GM19099 (cell line): Measurements from ENCODE around the gene IL16.

Experiments
- POLR2A ChIP-seq: IDR thresholded peaks from 3 replicates; pipeline ENCODE4 v1.6.1; 2011; ENCODE audit warnings: low read depth; ENCODE audit not compliant: insufficient read length; ENCODE audit errors: extremely low read depth

Gene IL16

DNA sequence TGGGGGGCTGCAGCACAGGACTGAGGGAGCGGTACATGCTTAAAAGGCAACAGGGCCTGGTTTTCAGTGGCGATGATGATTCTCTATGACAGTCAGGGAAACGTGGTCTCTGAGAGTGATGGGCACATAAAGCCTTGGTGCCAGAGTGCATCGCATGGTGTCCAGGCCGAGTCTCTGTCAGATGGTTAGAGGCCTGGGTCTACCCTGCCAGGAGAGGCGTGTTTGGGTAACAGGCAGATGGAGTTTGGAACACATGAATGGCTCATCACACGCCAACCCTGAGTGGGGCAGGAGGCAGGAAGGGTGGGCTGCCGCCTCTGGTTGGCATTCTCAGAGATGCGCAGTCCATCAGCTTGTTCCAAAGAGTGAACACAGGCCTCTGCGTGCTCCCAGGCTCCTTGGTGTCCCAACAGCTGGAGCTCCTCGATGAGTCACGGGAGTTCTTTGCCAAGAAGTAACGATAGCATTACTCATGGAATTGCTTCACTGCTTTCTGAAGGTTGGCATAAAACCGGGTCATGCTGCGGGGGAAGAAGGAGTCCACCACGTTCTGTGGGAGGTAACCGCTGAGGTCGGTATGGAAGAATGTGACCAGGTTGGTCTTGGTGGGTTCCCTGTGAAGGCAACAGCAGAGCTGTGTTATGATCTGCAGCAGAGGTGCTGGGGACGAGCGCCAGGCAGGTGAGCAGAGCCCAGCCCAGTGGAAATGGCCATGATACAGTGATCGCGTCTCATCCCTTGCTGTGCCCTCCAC lies 116.3 kb downstream of the IL16 start:
- TF ChIP-seq POLR2A, result no peak

GRCh38 chr15:81313686-81314085 lies 117.0 kb downstream of the IL16 start:
- TF ChIP-seq POLR2A, result no peak

DNA sequence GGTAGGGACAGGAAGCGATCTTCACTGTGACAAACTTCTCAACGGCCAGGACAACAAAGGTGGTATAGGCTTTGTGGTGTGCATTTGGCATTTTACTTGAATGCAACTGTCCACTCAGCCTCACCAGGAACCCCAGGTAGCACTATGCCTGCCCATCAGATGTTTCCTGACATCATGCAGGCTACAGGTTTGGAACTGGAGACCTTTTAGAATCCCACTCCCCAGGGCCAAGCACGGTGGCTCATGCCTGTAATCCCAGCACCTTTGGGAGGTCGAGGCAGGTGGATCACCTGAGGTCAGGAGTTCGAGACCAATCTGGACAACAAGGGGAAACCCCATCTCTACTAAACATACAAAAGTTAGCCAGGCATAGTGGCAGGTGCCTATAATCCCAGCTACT lies 117.7 kb downstream of the IL16 start:
- TF ChIP-seq POLR2A, result no peak

DNA sequence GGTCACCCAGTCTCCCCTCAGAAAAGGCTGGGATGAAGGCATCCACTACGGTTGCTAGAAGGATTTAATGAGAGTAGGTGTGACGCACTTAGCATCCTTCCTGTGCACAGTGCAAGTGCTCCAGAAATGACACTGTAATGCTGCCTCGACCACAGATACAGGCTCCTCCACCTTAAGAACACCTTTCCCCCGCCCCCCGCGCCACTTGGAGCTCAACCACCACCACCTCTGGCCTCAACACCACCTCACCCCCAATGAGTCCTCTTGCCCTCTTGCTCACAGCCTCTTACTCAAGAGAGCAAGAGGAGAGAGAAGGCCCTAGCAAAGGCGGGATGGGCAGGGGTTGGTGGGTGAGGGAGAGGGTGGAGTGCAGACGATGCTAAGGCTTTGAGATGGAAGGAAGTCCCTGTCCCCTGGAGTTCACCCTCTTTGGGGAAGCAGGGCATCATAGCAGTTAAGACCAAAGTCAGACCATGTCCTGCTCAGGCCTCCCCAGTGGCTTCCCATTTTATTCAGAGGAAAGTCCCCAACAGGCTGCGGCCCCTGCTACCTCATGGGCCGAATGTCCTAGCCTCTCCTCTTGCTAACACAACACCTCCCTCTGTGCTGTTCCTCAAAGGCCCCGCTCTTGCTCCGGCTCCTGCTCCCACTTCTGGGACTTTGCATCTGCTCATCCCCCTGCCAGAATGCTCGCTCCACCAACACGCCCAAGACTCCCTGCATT lies 118.9 kb downstream of the IL16 start:
- TF ChIP-seq POLR2A, result no peak

- no peak for TF ChIP-seq POLR2A
Observed at GRCh38 chr15:81316267-81316666, 119.6 kb downstream of the IL16 start.

DNA sequence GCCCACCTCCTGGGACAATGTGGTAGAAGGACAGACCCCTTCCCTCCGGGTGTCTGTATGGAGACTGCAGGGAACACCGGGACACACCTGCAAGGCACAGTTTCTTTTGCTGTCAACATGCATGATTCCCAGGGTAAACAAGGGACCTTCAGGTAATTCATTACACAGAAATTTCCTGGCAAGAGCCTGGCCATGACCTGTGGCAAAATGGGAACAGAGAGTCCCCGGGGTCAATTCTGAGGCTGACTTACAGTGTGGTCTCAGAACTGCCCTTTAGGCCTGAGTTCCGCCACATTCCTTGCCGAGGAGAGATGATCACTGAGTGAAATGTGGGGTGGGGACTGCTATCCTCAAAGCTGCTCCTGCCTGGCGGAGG lies 121.0 kb downstream of the IL16 start:
- TF ChIP-seq POLR2A, result no peak

- no peak for TF ChIP-seq POLR2A
Observed at GRCh38 chr15:81321667-81322066, 125.0 kb downstream of the IL16 start.

- TF ChIP-seq POLR2A, result no peak
Observed at GRCh38 chr15:81322676-81323253, 126.1 kb downstream of the IL16 start.

- no peak for TF ChIP-seq POLR2A
Observed at GRCh38 chr15:81323559-81323943, 126.9 kb downstream of the IL16 start.

- peak; percentile 72 for TF ChIP-seq POLR2A
Observed at GRCh38 chr15:81323944-81324881, 127.5 kb downstream of the IL16 start, which contains the start of gene STARD5. Gene STARD5 (minus strand): TSS chr15:81324141. CDS start chr15:81324099, 42 bp downstream.

GRCh38 chr15:81326466-81327212 lies 130.0 kb downstream of the IL16 start:
- TF ChIP-seq POLR2A, result no peak

GRCh38 chr15:81327516-81327915 lies 130.8 kb downstream of the IL16 start:
- TF ChIP-seq POLR2A, result no peak

DNA sequence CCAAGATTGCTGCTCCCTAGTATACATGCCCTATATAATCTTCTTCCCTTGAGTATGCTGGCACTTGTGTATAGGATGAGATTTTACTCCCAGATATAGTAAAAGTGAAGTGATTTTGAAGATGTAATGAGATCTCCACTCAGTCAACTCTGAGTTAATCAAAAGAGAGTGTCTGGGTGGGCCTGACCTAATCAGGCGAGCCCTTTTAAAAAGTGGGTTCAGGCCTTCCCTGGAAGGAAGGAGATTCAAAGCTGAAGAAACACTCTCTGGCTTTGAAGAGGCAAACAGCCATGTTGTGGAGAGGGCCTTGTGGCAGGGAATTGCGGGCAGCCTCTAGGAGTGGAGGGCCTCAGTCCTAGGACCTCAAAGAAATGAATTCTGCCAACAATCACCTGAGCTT lies 132.8 kb downstream of the IL16 start:
- TF ChIP-seq POLR2A, result no peak
